ENCODE data around the gene HDAC4. TPM values are rescaled to one million over a fixed set of nuclear protein-coding genes. Genes with fewer than 3 reads are reported as not detected.

Gene HDAC4
- total and polyA plus RNA-seq, 2 experiments from 2014 or later, result 8.1 to 41.8 TPM

DNA sequence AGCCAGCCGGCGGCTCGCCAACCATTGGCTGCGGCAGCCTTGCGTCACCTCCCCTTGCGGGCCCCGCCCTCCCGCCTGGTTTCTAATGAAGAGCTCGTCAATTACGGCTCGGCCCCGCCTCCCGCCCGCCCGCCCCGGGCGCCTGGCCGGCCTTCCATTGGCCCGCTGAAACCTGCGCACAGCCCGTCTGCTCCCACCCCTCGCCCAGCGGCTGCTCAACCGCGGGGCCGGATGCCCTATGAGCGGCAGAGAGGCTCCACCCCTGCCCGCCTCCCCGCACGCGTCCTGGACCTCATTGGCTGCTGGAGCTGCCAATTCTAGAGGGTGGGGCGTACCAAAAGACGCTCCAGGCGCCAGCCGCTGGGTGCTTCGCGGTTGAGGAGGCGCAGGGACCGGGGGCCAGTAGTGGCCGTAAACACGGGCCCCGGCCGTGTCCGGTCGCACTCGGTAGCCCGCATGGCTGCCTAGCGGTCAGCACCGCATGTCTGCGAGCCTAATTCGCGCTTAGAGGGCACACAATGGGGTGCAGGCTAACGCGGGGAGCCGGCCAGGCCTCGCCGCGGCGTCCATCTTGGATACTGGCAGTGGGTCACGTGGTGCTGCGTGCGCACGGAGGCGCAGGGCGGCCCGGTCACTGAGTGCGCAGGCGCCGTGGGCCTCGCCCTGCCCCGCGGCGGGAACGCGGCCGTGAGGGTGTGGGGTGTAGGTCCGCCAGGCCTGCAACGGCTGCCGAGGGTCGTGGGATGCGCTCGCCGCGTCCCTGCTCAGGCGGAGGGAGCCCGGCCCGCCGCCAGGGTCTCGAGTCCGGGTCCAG, 454 bp upstream of the HDAC4 start:
- Histone ChIP-seq H3K79me2 (replicated peaks; ENCODE audit: insufficient read depth) (peaks cover 38% of the 10 kb centered on the region), H3K27ac (ENCODE audit: low read depth) (peak overlapping the region; percentile 98), H3K36me3 (ENCODE audit: insufficient read depth) (no peaks in the 10 kb centered on the region), H3K4me1 (ENCODE audit: insufficient read depth) (peaks cover 20% of the 10 kb centered on the region), H3K27me3 (ENCODE audit: insufficient read depth) (no peaks in the 10 kb centered on the region), H3K4me3 (peak overlapping the region; percentile 95), H3F3A (replicated peaks; ENCODE audit: low read depth) (no peaks in the 10 kb centered on the region), H2AFZ (peak overlapping the region; percentile 98), H3K4me2 (peak overlapping the region; percentile 95), H4K20me1 (replicated peaks; ENCODE audit: insufficient read depth) (peaks cover 26% of the 10 kb centered on the region), H3K9me2 (ENCODE audit: insufficient read depth) (no peaks in the 10 kb centered on the region)
- peak overlapping the region; percentile 85 for H3K4me3 Mint-ChIP-seq
- H3K27ac Mint-ChIP-seq, result peak overlapping the region; percentile 98
- DNase-seq (ENCODE audit: low spot score), result peak; percentile 97
- no peaks in the 10 kb centered on the region; the same call in 2 of the 3 replicates for H3K36me3 Mint-ChIP-seq (ENCODE audit: low read depth)
- H3K4me1 Mint-ChIP-seq, result peaks cover 37% of the 10 kb centered on the region
- ATAC-seq, result peak; percentile 92
- peaks cover 11% of the 10 kb centered on the region for H3K27me3 Mint-ChIP-seq (ENCODE audit: insufficient read depth, low read depth, poor library complexity)
- no peaks in the 10 kb centered on the region for H3K9me3 Mint-ChIP-seq
- TF ChIP-seq, protein P1, sequence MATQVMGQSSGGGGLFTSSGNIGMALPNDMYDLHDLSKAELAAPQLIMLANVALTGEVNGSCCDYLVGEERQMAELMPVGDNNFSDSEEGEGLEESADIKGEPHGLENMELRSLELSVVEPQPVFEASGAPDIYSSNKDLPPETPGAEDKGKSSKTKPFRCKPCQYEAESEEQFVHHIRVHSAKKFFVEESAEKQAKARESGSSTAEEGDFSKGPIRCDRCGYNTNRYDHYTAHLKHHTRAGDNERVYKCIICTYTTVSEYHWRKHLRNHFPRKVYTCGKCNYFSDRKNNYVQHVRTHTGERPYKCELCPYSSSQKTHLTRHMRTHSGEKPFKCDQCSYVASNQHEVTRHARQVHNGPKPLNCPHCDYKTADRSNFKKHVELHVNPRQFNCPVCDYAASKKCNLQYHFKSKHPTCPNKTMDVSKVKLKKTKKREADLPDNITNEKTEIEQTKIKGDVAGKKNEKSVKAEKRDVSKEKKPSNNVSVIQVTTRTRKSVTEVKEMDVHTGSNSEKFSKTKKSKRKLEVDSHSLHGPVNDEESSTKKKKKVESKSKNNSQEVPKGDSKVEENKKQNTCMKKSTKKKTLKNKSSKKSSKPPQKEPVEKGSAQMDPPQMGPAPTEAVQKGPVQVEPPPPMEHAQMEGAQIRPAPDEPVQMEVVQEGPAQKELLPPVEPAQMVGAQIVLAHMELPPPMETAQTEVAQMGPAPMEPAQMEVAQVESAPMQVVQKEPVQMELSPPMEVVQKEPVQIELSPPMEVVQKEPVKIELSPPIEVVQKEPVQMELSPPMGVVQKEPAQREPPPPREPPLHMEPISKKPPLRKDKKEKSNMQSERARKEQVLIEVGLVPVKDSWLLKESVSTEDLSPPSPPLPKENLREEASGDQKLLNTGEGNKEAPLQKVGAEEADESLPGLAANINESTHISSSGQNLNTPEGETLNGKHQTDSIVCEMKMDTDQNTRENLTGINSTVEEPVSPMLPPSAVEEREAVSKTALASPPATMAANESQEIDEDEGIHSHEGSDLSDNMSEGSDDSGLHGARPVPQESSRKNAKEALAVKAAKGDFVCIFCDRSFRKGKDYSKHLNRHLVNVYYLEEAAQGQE (IDR thresholded peaks at IDR 0.05; ENCODE audit: unreplicated experiment), result peak; percentile 4
- TF ChIP-seq, protein P2, sequence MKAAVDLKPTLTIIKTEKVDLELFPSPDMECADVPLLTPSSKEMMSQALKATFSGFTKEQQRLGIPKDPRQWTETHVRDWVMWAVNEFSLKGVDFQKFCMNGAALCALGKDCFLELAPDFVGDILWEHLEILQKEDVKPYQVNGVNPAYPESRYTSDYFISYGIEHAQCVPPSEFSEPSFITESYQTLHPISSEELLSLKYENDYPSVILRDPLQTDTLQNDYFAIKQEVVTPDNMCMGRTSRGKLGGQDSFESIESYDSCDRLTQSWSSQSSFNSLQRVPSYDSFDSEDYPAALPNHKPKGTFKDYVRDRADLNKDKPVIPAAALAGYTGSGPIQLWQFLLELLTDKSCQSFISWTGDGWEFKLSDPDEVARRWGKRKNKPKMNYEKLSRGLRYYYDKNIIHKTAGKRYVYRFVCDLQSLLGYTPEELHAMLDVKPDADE (IDR thresholded peaks at IDR 0.05), result peak; percentile 51
- TF ChIP-seq CREB1 (CRISPR knock-in tag; IDR thresholded peaks at IDR 0.05; ENCODE audit: low read depth), result peak; percentile 68
- TF ChIP-seq POLR2AphosphoS5 (IDR thresholded peaks at IDR 0.05; ENCODE audit: low read depth), result peak; percentile 98
- no peak for TF ChIP-seq ZNF331 (CRISPR knock-in tag; IDR thresholded peaks at IDR 0.05; ENCODE audit: low read depth)

DNA sequence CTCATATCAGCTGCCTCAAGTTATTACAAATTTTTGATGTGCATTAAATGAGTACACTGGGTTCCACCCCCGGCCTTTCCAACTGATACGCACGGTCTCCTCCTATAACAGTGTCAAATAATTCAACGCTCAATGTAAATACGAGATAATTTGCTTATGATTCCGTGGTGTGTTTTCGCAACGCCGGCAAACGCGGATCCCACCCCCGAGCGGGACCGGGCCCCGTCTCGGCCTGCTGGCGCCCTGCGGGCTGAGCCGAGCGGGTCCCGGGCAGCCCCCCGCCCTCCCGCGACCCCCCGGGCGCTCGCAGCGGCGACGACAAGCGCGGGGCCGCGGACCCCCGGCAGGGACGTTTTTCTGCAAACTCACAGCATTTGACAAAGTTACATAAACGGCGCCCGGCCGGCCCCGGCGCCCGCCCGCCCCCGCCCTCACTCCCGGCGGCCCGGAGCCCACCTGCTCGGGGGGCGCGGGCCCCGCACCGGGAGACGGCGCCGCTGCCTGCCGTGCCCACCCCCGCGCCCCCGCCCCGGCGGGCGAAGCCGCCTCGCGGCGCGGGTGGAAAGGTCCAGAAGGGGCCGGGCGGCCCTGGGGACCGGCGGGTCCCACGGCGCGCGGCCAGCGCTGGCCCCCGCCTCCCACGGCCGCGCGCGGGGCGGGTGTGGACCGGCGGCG, 762 bp downstream of the HDAC4 start:
- H3K4me2 ChIP-seq, result peak overlapping the region; percentile 81
- no peak overlapping the region for H2AFZ ChIP-seq
- peaks cover 50% of the 10 kb centered on the region for H3K79me2 ChIP-seq (replicated peaks; ENCODE audit: insufficient read depth)
- DNase-seq (ENCODE audit: low spot score), result no peak
- H3K27me3 ChIP-seq (ENCODE audit: insufficient read depth), result no peaks in the 10 kb centered on the region
- H3K27me3 Mint-ChIP-seq (ENCODE audit: insufficient read depth, low read depth, poor library complexity), result peaks cover 9% of the 10 kb centered on the region
- H3K4me1 ChIP-seq (ENCODE audit: insufficient read depth), result peaks cover 20% of the 10 kb centered on the region
- H3F3A ChIP-seq (replicated peaks; ENCODE audit: low read depth), result no peaks in the 10 kb centered on the region
- H3K4me3 Mint-ChIP-seq, result peak overlapping the region; percentile 85
- no peak for ATAC-seq
- peaks cover 36% of the 10 kb centered on the region for H4K20me1 ChIP-seq (replicated peaks; ENCODE audit: insufficient read depth)
- no peaks in the 10 kb centered on the region for H3K9me2 ChIP-seq (ENCODE audit: insufficient read depth)
- no peaks in the 10 kb centered on the region for H3K36me3 ChIP-seq (ENCODE audit: insufficient read depth)
- H3K27ac Mint-ChIP-seq, result peak overlapping the region; percentile 63; the same call in 1 of the 2 replicates
- no peaks in the 10 kb centered on the region; the same call in 1 of the 3 replicates for H3K36me3 Mint-ChIP-seq (ENCODE audit: low read depth)
- H3K4me3 ChIP-seq, result peak overlapping the region; percentile 62
- H3K27ac ChIP-seq (ENCODE audit: low read depth), result no peak overlapping the region
- no peaks in the 10 kb centered on the region for H3K9me3 Mint-ChIP-seq
- peaks cover 37% of the 10 kb centered on the region for H3K4me1 Mint-ChIP-seq
- TF ChIP-seq, protein P3, sequence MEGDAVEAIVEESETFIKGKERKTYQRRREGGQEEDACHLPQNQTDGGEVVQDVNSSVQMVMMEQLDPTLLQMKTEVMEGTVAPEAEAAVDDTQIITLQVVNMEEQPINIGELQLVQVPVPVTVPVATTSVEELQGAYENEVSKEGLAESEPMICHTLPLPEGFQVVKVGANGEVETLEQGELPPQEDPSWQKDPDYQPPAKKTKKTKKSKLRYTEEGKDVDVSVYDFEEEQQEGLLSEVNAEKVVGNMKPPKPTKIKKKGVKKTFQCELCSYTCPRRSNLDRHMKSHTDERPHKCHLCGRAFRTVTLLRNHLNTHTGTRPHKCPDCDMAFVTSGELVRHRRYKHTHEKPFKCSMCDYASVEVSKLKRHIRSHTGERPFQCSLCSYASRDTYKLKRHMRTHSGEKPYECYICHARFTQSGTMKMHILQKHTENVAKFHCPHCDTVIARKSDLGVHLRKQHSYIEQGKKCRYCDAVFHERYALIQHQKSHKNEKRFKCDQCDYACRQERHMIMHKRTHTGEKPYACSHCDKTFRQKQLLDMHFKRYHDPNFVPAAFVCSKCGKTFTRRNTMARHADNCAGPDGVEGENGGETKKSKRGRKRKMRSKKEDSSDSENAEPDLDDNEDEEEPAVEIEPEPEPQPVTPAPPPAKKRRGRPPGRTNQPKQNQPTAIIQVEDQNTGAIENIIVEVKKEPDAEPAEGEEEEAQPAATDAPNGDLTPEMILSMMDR (conservative IDR thresholded peaks at IDR 0.05; ENCODE audit: low read depth in 2 of 2), result no peak
- TF ChIP-seq, protein P1 (IDR thresholded peaks at IDR 0.05; ENCODE audit: unreplicated experiment), result no peak
- TF ChIP-seq, protein P2 (IDR thresholded peaks at IDR 0.05), result no peak
- TF ChIP-seq POLR2AphosphoS5 (IDR thresholded peaks at IDR 0.05; ENCODE audit: low read depth) (no peak), ZNF114 (CRISPR knock-in tag; IDR thresholded peaks at IDR 0.05) (no peak), NANOG (IDR thresholded peaks at IDR 0.05; ENCODE audit: borderline replicate concordance) (no peak), EZH2 (IDR thresholded peaks at IDR 0.05; ENCODE audit: low read depth, unreplicated experiment) (no peak), JUNB (IDR thresholded peaks at IDR 0.05; ENCODE audit: unreplicated experiment) (no peak)

Data from GM23338 (cell line).